CD4-positive, alpha-beta T cell treated with Interleukin-10 for 1 hour (primary cell): ENCODE results near the gene MYO19.
"Not testable (repeated sequence)": the region's sequence is repeated elsewhere in the genome, so short reads cannot be mapped to it uniquely, and the experiment has no call there.

ENCODE experiments used
- DNase-seq: peaks from one replicate; pipeline ENCODE4 v3.0.0-alpha.2; 2020

Gene MYO19

DNA sequence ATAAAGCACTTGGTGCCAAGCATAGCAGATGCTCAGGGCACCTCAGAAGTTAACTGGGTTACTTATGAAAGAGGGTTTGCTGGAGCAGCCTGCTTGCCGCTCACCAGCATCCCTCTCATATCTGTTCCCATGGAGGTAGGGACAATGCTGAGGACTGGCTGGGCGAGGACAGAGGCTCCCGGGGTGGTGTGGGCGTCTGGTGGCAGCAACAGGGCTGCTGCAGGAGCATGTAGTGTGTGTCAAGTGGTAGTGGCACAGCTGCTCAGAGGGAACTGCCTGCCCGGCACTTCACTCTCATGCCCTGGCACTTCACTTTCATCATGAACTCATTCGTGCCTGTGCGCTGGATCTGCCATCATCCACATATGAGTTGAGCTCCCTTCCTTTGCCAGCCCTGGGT, 75.1 kb downstream of the MYO19 start:
- no peak for DNase-seq

- no peak for DNase-seq
Measured at GRCh38 chr17:36459045-36459444, 75.6 kb downstream of the MYO19 start.

GRCh38 chr17:36457701-36458100, 77.0 kb downstream of the MYO19 start:
- not testable (repeated sequence) for DNase-seq

GRCh38 chr17:36452888-36453287, 81.8 kb downstream of the MYO19 start:
- DNase-seq, result not testable (repeated sequence)

DNA sequence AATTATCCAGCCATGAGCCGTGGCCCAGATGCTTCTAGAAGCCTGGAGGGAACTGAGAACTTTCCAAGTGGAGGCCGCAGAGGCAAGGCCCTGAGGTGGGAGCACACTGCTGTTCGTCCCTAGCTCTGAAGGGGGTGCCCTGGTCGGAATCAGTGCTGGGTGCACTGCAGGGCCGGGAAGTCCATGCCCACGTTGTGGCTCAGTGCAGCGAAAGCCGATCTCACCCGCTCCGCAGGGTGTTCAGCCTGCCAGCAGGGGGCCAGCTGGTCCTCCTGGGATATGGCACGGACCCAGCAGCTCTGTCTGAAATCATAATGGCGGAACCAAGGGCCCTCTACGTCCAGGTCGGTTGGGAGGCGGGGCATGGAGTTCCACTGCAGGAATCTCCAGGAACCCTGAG, 84.7 kb downstream of the MYO19 start:
- not testable (repeated sequence) for DNase-seq
